Bronchial smooth muscle cell (primary cell): ENCODE measurements around the gene RPS2. TPM values are rescaled to one million over a fixed set of nuclear protein-coding genes. Genes with fewer than 3 reads are reported as not detected.

Experiments
- total RNA-seq: library from RNA; depleted of rRNA; stranded (reverse); fragments of >200 nt; gene quantifications from 2 replicates; pipeline ENCODE4 v1.2.1, GENCODE V29; 2014

The RPS2 gene
- 3,167 and 4,556 TPM in 2 replicates for total RNA-seq

DNA sequence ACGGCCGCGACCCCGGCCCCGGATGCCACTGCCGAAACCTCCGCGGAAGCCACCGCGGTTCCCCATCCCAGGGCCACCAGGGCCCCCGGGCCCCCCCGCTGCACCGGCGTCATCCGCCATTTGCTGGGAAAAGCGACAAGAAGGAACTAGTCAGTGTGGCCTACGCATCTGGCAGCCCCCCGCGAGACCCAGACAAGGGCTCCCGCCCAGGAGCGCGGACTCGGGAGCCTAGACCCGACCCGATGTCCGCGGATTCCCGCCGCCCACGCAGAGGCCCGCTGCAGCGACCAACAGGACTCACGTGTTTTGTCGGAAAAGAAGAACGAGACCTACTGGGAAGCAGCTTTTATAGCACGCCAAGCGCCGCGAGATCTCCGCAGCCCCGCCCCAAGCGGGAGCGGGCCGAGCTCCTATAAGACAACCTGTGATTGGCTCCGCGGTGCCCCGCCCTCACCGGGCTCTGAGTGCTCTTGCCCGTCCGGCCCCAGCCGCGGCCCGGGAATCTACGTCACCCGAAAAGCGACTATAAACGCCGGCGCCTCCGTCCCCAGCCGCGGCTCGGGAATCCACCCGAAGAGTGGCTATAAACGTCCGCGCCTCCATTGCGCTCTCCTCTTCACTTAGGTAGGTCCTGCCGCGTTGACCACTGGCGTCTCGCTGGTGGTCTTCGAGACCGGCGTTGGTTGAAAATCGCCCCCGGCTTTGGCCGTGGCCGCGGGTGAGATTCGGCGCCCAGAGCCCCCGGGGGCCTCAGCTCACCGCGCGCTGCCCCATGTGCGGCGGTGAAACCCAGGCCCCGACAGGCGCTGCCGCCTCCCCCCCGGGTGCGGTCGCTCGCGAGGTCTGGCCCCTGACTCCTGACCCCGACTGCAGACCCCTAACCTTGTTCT is at the start of gene RPS2:
Gene RPS2 (minus strand): TSS at position 321 of the 890 bp plus-strand sequence. CDS start 201 bp downstream, at position 120.

GRCh38 chr16:2009791-2010510 is 45.3 kb upstream of the RPS2 start, which contains the start of gene ZNF598:
Gene ZNF598, minus strand, starts transcription at chr16:2009821.

GRCh38 chr16:1989209-1990100 is 24.8 kb upstream of the RPS2 start, which contains the start of gene SYNGR3:
Gene SYNGR3, plus strand, starts transcription at chr16:1989970. Its CDS starts 133 bp downstream, at chr16:1990103.

DNA sequence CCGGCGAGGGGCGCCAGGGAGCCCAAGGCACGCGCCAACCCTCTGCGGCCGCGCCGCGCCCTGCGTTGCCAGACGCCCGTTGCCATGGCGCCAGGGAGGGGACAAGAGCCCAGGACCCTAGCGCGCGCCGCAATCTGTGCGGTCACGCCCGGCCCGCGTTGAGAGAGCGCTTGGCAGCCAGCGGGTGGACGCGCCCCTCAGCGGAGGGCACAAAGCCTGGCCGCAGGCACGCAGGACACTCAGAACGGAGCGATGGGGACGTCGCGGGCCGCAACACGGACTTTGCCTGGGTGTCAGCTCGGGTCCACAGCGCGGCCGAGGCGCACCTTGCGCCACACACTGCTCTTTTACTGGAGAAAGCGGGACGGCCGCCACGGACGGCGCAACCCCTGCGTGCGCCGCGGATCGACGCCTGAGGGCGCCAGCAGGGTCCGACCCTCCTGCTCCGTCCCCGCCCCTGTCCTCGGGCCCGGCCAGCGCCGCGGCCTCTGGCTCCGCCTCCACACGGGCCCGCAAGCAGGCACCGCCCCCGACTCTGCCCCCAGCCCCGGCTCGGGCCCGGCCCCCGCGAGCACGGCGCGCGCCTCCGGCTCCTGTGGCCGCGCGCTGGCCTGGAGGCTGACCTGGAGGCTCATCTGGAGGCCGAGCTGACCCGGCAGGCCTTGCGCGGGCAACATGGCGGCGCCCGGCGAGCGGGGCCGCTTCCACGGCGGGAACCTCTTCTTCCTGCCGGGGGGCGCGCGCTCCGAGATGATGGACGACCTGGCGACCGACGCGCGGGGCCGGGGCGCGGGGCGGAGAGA is 19.1 kb upstream of the RPS2 start, which contains the start of gene GFER:
Gene GFER (plus strand): TSS at position 650 of the 803 bp plus-strand sequence. CDS start 26 bp downstream, at position 676.

DNA sequence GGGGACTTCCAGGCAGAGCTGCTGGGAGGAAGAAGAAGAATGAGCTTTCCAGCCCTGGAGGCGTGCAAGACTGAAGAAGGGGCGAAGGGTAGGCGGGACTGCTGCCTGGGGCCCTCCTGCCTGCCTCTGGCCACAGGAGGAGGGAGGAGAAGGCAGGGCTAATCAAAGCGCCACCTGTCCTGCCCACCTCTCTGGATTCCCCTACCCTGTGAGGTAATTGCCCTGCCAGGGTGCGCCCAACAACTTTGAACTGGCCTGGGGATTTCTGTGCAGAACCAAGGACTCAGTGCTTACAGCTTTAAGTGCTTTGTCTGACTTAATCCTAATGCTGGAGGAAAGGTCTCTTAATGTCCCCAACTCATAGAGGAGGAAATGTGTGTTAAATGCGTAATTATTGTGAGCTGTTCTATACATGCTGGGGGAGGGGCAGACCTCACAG is 16.8 kb upstream of the RPS2 start, which contains the start of gene NOXO1:
Gene NOXO1 (minus strand): TSS at position 72 of the 439 bp plus-strand sequence. CDS start 290 bp downstream, outside the sequence.

GRCh38 chr16:1971796-1972489 is 7.3 kb upstream of the RPS2 start, which contains the start of gene TBL3:
Gene TBL3, plus strand, starts transcription at chr16:1972053. Its CDS starts 112 bp downstream, at chr16:1972165.

DNA sequence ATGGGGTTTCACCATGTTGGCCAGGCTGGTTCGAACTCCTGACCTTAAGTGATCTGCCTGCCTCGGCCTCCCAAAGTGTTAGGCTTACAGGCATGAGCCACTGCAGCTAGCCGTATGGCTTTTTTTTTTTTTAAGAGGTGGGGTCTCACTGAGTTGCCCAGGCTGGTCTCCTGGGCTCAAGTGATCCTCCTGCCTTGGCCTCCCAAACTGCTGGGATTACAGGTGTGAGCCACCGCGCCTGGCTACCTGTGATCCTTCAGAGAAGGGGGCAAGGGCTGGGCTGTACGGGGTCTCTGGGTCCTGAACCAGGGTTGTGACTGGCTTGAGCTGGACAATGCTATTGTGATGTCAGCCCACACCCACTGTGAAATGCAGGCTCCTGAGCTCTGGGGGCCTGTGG is 1.8 kb upstream of the RPS2 start, which contains the start of gene RNF151:
Gene RNF151 (plus strand): TSS at position 397 of the 400 bp plus-strand sequence. CDS start 26 bp downstream, outside the sequence.

GRCh38 chr16:1959269-1960039 is 5.2 kb downstream of the RPS2 start, which contains the start of gene NDUFB10:
Gene NDUFB10, plus strand, starts transcription at chr16:1959538. Its CDS starts 87 bp downstream, at chr16:1959625.

GRCh38 chr16:1942810-1943726 is 21.6 kb downstream of the RPS2 start, which contains the start of gene MSRB1:
Gene MSRB1, minus strand, starts transcription at chr16:1943199. Its CDS starts 43 bp downstream, at chr16:1943156.

DNA sequence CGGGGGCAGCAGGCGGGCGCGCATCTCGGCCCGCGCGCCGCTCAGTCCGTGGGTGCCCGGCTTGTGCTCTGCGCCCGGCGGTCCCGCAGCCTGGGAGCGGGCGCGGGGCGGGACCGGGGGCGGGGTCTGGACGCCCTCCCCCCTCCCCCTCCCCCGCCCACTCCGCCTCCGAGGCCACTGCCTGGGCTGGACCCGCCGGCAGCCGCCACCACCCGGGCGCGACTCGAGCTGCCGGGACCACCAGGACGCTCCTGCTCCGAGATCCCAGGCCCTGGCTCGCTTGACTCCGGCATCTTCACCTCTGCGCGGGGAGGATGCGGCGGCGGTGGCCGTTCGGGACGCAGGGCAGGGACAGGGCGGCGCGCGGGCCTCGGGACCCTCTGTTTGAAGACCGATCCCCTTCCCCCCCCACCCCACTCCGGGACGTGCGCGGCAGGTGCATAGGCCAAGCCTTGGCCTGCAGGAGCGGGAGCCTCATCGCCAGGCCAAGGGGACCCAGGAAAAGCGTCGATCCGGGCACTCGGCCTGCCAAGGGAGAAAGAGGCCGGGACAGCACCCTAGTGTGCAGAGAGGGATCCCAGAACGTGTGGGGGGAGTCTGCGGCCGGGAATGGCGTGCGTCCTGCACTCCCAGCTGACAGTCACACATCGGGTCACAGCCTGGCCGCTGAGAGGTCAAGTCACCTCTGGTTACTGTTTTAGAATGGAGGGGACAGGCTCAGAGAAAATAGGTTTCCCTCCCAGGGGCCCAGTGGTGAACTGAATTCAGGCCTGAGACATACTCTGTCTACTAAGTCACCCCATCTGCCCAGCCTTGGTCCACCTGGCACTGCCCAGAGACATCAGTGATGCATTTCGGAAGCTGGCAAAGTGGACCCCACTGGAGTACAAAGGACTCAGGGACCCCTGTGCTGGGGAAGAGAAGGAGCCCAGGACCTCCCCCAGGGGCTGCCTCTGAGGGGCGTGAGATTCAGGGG is 46.0 kb downstream of the RPS2 start, which contains the start of gene HS3ST6:
Gene HS3ST6 (minus strand): TSS at position 65 of the 976 bp plus-strand sequence. CDS start 92 bp downstream, outside the sequence.

Other genes starting within 250 kb of the RPS2 start
- gene NME3, start 193.3 kb downstream of the RPS2 start, total RNA-seq = 36.1 and 43.0 TPM in 2 replicates
- 6.3 and 6.4 TPM in 2 replicates for gene EME2, start 192.0 kb downstream of the RPS2 start, total RNA-seq
- 88.6 and 90.2 TPM in 2 replicates for gene MRPS34, start 191.7 kb downstream of the RPS2 start, total RNA-seq
- 33.6 and 52.0 TPM in 2 replicates for gene SPSB3, start 182.3 kb downstream of the RPS2 start, total RNA-seq
- gene NUBP2, start 181.9 kb downstream of the RPS2 start, total RNA-seq = 46.0 and 47.0 TPM in 2 replicates
- under 0.01 TPM in 1 of 2 replicates, not detected in the other for gene IGFALS, start 171.1 kb downstream of the RPS2 start, total RNA-seq
- 24.7 and 25.4 TPM in 2 replicates for gene HAGH, start 138.0 kb downstream of the RPS2 start, total RNA-seq
- gene FAHD1, start 137.6 kb downstream of the RPS2 start, total RNA-seq = 76.8 and 109 TPM in 2 replicates
- gene MEIOB, start 92.7 kb downstream of the RPS2 start, total RNA-seq = not detected in 2 replicates
- gene HS3ST6, start 46.4 kb downstream of the RPS2 start, total RNA-seq = not detected in 2 replicates
- 7.8 and 9.0 TPM in 2 replicates for gene MSRB1, start 21.6 kb downstream of the RPS2 start, total RNA-seq
- gene RPL3L, start 10.1 kb downstream of the RPS2 start, total RNA-seq = not detected in 2 replicates
- gene NDUFB10, start 5.3 kb downstream of the RPS2 start, total RNA-seq = 197 and 259 TPM in 2 replicates
- gene RNF151, start 2.0 kb upstream of the RPS2 start, total RNA-seq = not detected in 2 replicates
- gene TBL3, start 7.2 kb upstream of the RPS2 start, total RNA-seq = 26.5 and 30.1 TPM in 2 replicates
- 0.16 TPM in 1 of 2 replicates, not detected in the other for gene NOXO1, start 16.6 kb upstream of the RPS2 start, total RNA-seq
- gene GFER, start 19.4 kb upstream of the RPS2 start, total RNA-seq = 8.4 and 10.6 TPM in 2 replicates
- gene SYNGR3, start 25.1 kb upstream of the RPS2 start, total RNA-seq = 2.7 and 2.9 TPM in 2 replicates
- 12.0 and 15.1 TPM in 2 replicates for gene ZNF598, start 45.0 kb upstream of the RPS2 start, total RNA-seq
- gene NPW, start 55.0 kb upstream of the RPS2 start, total RNA-seq = 0.47 and 0.60 TPM in 2 replicates
- gene NHERF2, start 62.1 kb upstream of the RPS2 start, total RNA-seq = 34.4 and 41.2 TPM in 2 replicates
- 43.2 and 62.1 TPM in 2 replicates for gene NTHL1, start 83.0 kb upstream of the RPS2 start, total RNA-seq
- 46.2 and 78.6 TPM in 2 replicates for gene TSC2, start 83.2 kb upstream of the RPS2 start, total RNA-seq
- 63.0 and 123 TPM in 2 replicates for gene PKD1, start 171.1 kb upstream of the RPS2 start, total RNA-seq
- 3.2 and 5.5 TPM in 2 replicates for gene RAB26, start 183.8 kb upstream of the RPS2 start, total RNA-seq
- gene TRAF7, start 191.0 kb upstream of the RPS2 start, total RNA-seq = 44.8 and 53.2 TPM in 2 replicates
- gene CASKIN1, start 231.8 kb upstream of the RPS2 start, total RNA-seq = 0.09 and 0.16 TPM in 2 replicates
- 14.2 and 18.7 TPM in 2 replicates for gene MLST8, start 240.6 kb upstream of the RPS2 start, total RNA-seq
- 0.60 and 1.1 TPM in 2 replicates for gene BRICD5, start 246.0 kb upstream of the RPS2 start, total RNA-seq